Activated CD4-positive, CD25-positive, alpha-beta regulatory T cell treated with anti-CD3 and anti-CD28 coated beads, Interleukin-2, amount 50 U/mL, for 72 hours (primary cell): ENCODE data around the gene ERVMER34-1.

ENCODE experiments used
- DNase-seq: peaks from one replicate; pipeline ENCODE4 v3.0.0; 2021

Gene ERVMER34-1

GRCh38 chr4:52718123-52718522 lies 33.1 kb downstream of the ERVMER34-1 start:
- DNase-seq: no peak

GRCh38 chr4:52716364-52717151 lies 34.7 kb downstream of the ERVMER34-1 start:
- no peak for DNase-seq

- no peak for DNase-seq
Observed at GRCh38 chr4:52715914-52716313, 35.3 kb downstream of the ERVMER34-1 start.

DNA sequence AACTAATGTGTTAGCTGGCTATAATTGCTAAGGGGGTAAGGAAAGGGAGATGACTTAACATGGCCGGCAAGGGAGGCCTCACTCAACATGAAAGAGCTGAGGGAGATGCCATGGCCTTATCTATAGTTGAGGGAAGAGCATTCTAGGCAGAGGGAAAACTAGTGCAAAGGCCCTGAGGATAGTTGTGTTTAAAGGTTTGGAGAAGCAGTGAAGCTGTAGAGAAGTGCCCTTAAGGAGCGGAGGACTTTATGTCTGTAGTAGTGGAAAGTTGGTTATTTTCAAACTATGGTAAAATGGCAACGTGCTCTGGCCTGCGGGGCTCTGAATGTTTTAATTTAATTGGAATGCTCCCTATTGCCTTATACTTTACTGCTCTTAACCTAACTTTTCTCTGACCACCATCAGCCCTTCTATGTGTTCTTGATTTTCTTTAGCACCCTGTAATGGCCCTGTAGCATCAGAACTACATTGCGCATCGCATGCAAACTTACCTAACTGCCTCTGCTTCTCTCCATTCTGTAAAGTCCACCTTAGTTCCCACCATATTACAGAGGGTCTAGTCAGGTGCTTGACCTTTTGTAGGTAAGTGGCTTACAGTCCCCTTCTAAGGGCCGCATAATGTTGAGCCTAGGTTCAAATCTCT lies 35.8 kb downstream of the ERVMER34-1 start:
- DNase-seq: no peak

DNA sequence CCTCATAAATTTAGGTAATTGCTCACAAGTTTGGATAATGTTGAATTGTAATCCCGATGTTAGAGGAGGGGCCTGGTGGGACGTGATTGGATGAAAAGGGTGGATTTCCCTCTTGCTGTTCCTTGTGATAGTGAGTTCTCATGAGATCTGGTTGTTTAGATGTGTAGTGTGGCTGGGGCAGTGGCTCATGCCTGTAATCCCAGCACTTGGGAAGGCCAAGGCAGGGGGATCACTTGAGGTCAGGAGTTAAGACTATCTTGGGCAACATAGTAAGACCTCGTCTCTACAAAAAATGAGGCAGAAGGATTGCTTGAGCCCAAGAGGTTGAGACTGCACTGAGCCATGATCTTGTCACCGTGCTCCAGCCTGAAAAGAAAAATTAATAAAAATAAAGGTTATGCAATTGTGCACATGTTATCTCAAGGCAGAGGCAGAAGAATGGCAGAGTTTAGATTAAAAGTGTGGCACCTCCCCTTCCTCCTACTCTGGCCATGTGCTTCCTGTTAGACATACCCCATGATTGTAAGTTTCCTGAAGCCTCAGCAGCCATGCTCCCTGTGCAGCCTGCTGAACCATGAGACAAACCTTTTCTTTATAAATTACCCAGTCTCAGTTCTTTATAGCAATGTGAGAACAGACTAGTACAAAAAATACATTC lies 36.5 kb downstream of the ERVMER34-1 start:
- no peak for DNase-seq

- DNase-seq: no peak
Observed at GRCh38 chr4:52713456-52713937, 37.7 kb downstream of the ERVMER34-1 start.

- peak; percentile 95 for DNase-seq
Observed at GRCh38 chr4:52712251-52713130, 38.7 kb downstream of the ERVMER34-1 start.

- DNase-seq: no peak
Observed at GRCh38 chr4:52711834-52712250, 39.4 kb downstream of the ERVMER34-1 start.

- no peak for DNase-seq
Observed at GRCh38 chr4:52711272-52711671, 40.0 kb downstream of the ERVMER34-1 start.

DNA sequence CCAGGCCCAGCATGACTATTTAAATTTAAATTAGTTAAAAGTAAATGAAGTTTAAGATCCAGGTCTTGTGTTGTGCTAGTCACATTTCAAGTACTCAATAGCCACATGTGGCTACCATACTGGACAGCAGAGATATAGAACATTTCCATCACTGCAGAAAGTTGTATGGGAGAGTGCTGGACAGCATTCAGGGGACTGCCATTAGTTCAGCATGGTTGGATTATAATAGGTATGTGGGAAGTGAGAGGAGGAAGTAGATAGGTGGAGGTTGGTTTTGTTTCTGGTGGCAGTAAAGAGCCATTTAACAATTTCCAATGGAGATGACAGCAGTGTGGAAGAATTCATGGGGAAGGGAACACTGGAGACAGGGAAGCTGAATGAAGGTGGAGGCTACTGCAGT lies 42.1 kb downstream of the ERVMER34-1 start:
- DNase-seq: no peak

DNA sequence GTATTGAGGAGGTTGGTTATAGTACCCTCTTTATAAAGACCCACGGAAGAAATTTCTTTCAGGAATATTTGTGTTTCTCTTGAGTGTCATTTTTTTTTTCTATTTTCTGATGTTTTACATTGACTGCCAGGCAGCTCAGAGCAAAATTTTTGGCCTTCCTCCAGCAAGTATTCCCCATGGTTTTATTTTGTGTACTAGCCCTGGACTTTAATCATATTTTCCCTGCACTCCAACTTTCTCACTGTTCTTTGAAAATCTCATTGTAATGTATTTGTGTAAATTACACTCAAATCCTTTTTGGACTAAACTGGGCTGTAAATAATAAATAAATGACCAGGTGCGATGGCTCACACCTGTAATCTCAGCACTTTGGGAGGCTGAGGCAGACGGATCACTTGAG lies 46.6 kb downstream of the ERVMER34-1 start:
- DNase-seq: no peak

GRCh38 chr4:52704133-52704532 lies 47.1 kb downstream of the ERVMER34-1 start:
- no peak for DNase-seq

- DNase-seq: no peak
Observed at GRCh38 chr4:52701207-52701606, 50.0 kb downstream of the ERVMER34-1 start.

GRCh38 chr4:52694936-52695335 lies 56.3 kb downstream of the ERVMER34-1 start:
- no peak for DNase-seq

DNA sequence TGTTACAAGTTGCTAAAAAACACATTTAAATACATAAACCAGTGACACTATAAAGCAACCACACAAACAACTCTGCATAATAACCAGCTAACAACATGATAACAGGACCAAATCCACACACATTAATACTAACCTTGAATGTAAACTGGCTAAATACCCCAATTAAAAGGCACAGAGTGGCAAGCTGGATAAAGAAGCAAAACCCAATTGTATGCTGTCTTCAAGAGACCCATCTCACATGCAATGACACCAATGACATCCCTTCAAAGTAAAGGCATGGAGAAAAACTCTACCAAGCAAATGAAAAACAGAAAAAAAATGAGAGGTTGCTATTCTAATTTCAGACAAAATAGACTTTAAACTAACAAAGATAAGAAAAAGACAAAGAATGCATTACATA lies 57.7 kb downstream of the ERVMER34-1 start:
- no peak for DNase-seq
